Endothelial cell of umbilical vein (primary cell): ENCODE results near the gene PIGQ. TPM values are rescaled to one million over a fixed set of nuclear protein-coding genes. Genes with fewer than 3 reads are reported as not detected.

Source experiments
- BruUV-seq: library from RNA; stranded (reverse); fragments of 400-500 nt; replicated peaks from 2 replicates; lab custom pipeline; 2021; lab: Mats Ljungman, UMichigan
- CTCF ChIA-PET: fragments of 300-600, 350-600 bp; sonication (Branson Sonifier 250); formaldehyde crosslinking; loops from one replicate; lab custom pipeline; 2021; ENCODE audit warnings: antibody characterized with exemption, inconsistent platforms; lab: Charles Lee
- POLR2A ChIA-PET: fragments of 300-600, 350-600 bp; sonication (Branson Sonifier 250); formaldehyde crosslinking; loops from one replicate; lab custom pipeline; 2021; ENCODE audit warnings: antibody characterized with exemption, inconsistent platforms; lab: Charles Lee
- DNase-seq: peaks from one replicate; pipeline ENCODE4 v3.0.0-alpha.2; 2011; ENCODE audit warnings: low read depth, low spot score
- FAIRE-seq: peaks from 2 replicates; lab custom pipeline; 2011; peaks lifted over from hg19 to GRCh38; lab: Jason Lieb, UNC
- H2AFZ ChIP-seq: 2 replicates; pipeline ENCODE4 v1.6.0; 2012; ENCODE audit warnings: low read depth, low read length, control low read depth, inconsistent platforms
- H3K27ac ChIP-seq: 2 replicates; pipeline ENCODE4 v1.5.1; 2011; ENCODE audit warnings: low read depth, mild to moderate bottlenecking, control low read depth, low read length, moderate library complexity; ENCODE audit not compliant: insufficient read depth
- H3K27me3 ChIP-seq, 2 experiments: 2 replicates each; pipeline versions ENCODE4 v1.6.0 to v1.6.1; 2011; ENCODE audit warnings: low read length in 2 of 2, mixed read lengths in 1 of 2; ENCODE audit not compliant: control insufficient read depth in 2 of 2, insufficient read depth in 2 of 2
- H3K36me3 ChIP-seq, 2 experiments: 2 replicates in 1 of 2; 3 replicates in 1 of 2; pipeline ENCODE4 v1.5.1; 2011; ENCODE audit warnings: low read length in 2 of 2, mild to moderate bottlenecking in 1 of 2, moderate library complexity in 1 of 2; ENCODE audit not compliant: control insufficient read depth in 2 of 2, insufficient read depth in 2 of 2; ENCODE audit errors: extremely low read depth in 1 of 2
- H3K4me1 ChIP-seq: 3 replicates; pipeline ENCODE4 v1.5.1; 2011; ENCODE audit warnings: mild to moderate bottlenecking, low read length; ENCODE audit not compliant: control insufficient read depth, insufficient read depth; ENCODE audit errors: extremely low read depth
- H3K4me2 ChIP-seq: 2 replicates; pipeline ENCODE4 v1.6.1; 2011; ENCODE audit warnings: low read length, control low read depth, mixed read lengths; ENCODE audit not compliant: insufficient read depth
- H3K4me3 ChIP-seq, 3 experiments: fragments of 200-600 bp in 1 of 3; sonication (generic), shearing (Covaris generic) in 1 of 3; replicated peaks in 1 of 3; 2 replicates each; pipeline ENCODE4 v1.5.1; 2011 to 2016; ENCODE audit warnings: control low read depth in 3 of 3, low read length in 3 of 3, mild to moderate bottlenecking in 2 of 3, inconsistent platforms in 1 of 3, low read depth in 1 of 3, moderate library complexity in 1 of 3; ENCODE audit not compliant: insufficient read depth in 1 of 3
- H3K79me2 ChIP-seq: 2 replicates; pipeline ENCODE4 v1.6.0; 2012; ENCODE audit warnings: low read length, inconsistent platforms; ENCODE audit not compliant: control insufficient read depth, insufficient read depth
- H3K9ac ChIP-seq: replicated peaks from 2 replicates; pipeline ENCODE3; 2011; ENCODE audit warnings: low read length, control low read depth; ENCODE audit not compliant: insufficient read depth; ENCODE audit errors: extremely low read depth
- H3K9me1 ChIP-seq: replicated peaks from 3 replicates; pipeline ENCODE4 v1.6.0; 2011; ENCODE audit warnings: mild to moderate bottlenecking, low read length; ENCODE audit not compliant: control insufficient read depth, insufficient read depth; ENCODE audit errors: extremely low read depth
- H3K9me3 ChIP-seq: replicated peaks from 2 replicates; pipeline ENCODE4 v1.5.1; 2012; ENCODE audit warnings: low read length, inconsistent platforms; ENCODE audit not compliant: control insufficient read depth, insufficient read depth
- H4K20me1 ChIP-seq: replicated peaks from 2 replicates; pipeline ENCODE3; 2011; ENCODE audit warnings: mild to moderate bottlenecking, low read length; ENCODE audit not compliant: control insufficient read depth, insufficient read depth; ENCODE audit errors: extremely low read depth
- CTCF ChIP-seq, 2 donors: IDR thresholded peaks; 1 replicate in 1 of 2; 2 replicates in 1 of 2; pipeline ENCODE4 v1.5.1; 2011; ENCODE audit warnings: low read length in 2 of 2, mild to moderate bottlenecking in 2 of 2, moderate library complexity in 2 of 2, control low read depth in 1 of 2, inconsistent platforms in 1 of 2, low read depth in 1 of 2; ENCODE audit not compliant: insufficient read depth in 1 of 2; ENCODE audit errors: extremely low read depth in 1 of 2
- EZH2 ChIP-seq: IDR thresholded peaks from 2 replicates; pipeline ENCODE4 v1.6.1; 2012; ENCODE audit warnings: borderline replicate concordance, low read depth, mild to moderate bottlenecking, moderate library complexity, low read length, inconsistent platforms; ENCODE audit not compliant: severe bottlenecking
- FOS ChIP-seq: IDR thresholded peaks from 2 replicates; pipeline ENCODE4 v1.6.1; 2011; ENCODE audit warnings: mild to moderate bottlenecking, low read length, moderate library complexity, borderline replicate concordance; ENCODE audit not compliant: insufficient read depth
- GATA2 ChIP-seq: IDR thresholded peaks from 2 replicates; pipeline ENCODE4 v1.7.0; 2011; ENCODE audit warnings: low read depth, mild to moderate bottlenecking, moderate library complexity, mixed read lengths, low read length; ENCODE audit not compliant: insufficient read length, insufficient read depth
- JUN ChIP-seq: IDR thresholded peaks from 2 replicates; pipeline ENCODE4 v1.6.1; 2011; ENCODE audit warnings: borderline replicate concordance, low read depth; ENCODE audit not compliant: insufficient read length, insufficient read depth
- MAX ChIP-seq: IDR thresholded peaks from 2 replicates; pipeline ENCODE4 v1.6.1; 2011; ENCODE audit not compliant: insufficient read depth, insufficient read length
- MYC ChIP-seq: IDR thresholded peaks from one replicate; pipeline ENCODE4 v1.6.1; 2011; ENCODE audit warnings: mild to moderate bottlenecking, low read depth, low read length
- POLR2A ChIP-seq: IDR thresholded peaks from 2 replicates; pipeline ENCODE4 v1.6.1; 2012; ENCODE audit warnings: low read depth, mild to moderate bottlenecking, control low read depth, low read length
- POLR2AphosphoS5 ChIP-seq: IDR thresholded peaks from 2 replicates; pipeline ENCODE4 v1.6.1; 2012; ENCODE audit warnings: low read depth, mild to moderate bottlenecking, control low read depth, low read length, moderate library complexity; ENCODE audit not compliant: insufficient read depth
- dilution Hi-C: fragments of 300-500 bp; cut with MboI; formaldehyde crosslinking; loops from one replicate; pipeline ENCODE4 v1.15.0; 2019; ENCODE audit warnings: low sequenced_read_pairs; ENCODE audit not compliant: extremely low pct_ligation_motif_present
- intact Hi-C: fragments of 100-400 bp; cut with micrococcal nuclease; formaldehyde crosslinking; loops from one replicate; pipeline ENCODE4 v1.10.0; 2022
- polyA plus RNA-seq, 4 experiments: library from polyadenylated mRNA; depleted of rRNA in 3 of 4; stranded (reverse) in 3 of 4; unstranded in 1 of 4; fragments of >200 nt; gene quantifications; 2 replicates each; pipeline versions ENCODE4 v1.2.1 to v1.2.3, GENCODE V29; 2011 to 2012; ENCODE audit warnings: missing spikeins in 1 of 4
- total RNA-seq: library from RNA; stranded (reverse); gene quantifications from 2 replicates; pipeline ENCODE4 v1.2.3, GENCODE V29; 2021

The PIGQ gene
- total and polyA plus RNA-seq, 2 donors (not counting 3 experiments of a cell fraction or from before 2014, with no cell fraction given), result 66.9 to 67.7 TPM

- ChIA-PET CTCF (no interaction called here), POLR2A (no interaction called here)
- TF ChIP-seq POLR2AphosphoS5 (peak; percentile 11), GATA2 (no peak)
- no peaks in the 10 kb centered on the region for H3K27me3 ChIP-seq
- no peak overlapping the region for H2AFZ ChIP-seq
- H3K4me3 ChIP-seq, result no peak overlapping the region
- no peak overlapping the region for H3K4me2 ChIP-seq
- H4K20me1 ChIP-seq, result no peaks in the 10 kb centered on the region
- peaks cover 12% of the 10 kb centered on the region for H3K79me2 ChIP-seq
- no peak overlapping the region for H3K27ac ChIP-seq
- H3K9ac ChIP-seq, result no peak overlapping the region
- H3K9me1 ChIP-seq, result no peaks in the 10 kb centered on the region
- intact Hi-C loops (no loop called here), dilution Hi-C loops (no loop called here)
- FAIRE-seq, result no peak
- no peaks in the 10 kb centered on the region for H3K9me3 ChIP-seq
- H3K36me3 ChIP-seq, result peaks cover 0 to 15% of the 10 kb centered on the region in 2 experiments
- no TSS peak for BruUV-seq
- DNase-seq, result no peak
- peaks cover 18% of the 10 kb centered on the region for H3K4me1 ChIP-seq
Measured at GRCh38 chr16:522320-523096, 47.3 kb upstream of the PIGQ start.

GRCh38 chr16:523097-523741 lies 46.5 kb upstream of the PIGQ start:
- no peaks in the 10 kb centered on the region for H3K9me3 ChIP-seq
- dilution Hi-C loops (no loop called here), intact Hi-C loops (no loop called here)
- BruUV-seq, result no TSS peak
- ChIA-PET POLR2A (no interaction called here), CTCF (no interaction called here)
- peaks cover 0 to 15% of the 10 kb centered on the region in 2 experiments for H3K36me3 ChIP-seq
- no peak for TF ChIP-seq GATA2
- TF ChIP-seq POLR2AphosphoS5, result no peak
- no peak for TF ChIP-seq POLR2A
- no peak for TF ChIP-seq CTCF (IDR thresholded peaks at IDR 0.05; ENCODE audit: extremely low read depth in 1 of 2, insufficient read depth in 1 of 2, low read depth in 1 of 2, low read length in 2 of 2)
- TF ChIP-seq MYC, result no peak
- no peak for TF ChIP-seq FOS
- no peak for TF ChIP-seq MAX
- no peak for TF ChIP-seq JUN
- TF ChIP-seq EZH2, result no peak
- H3K27ac ChIP-seq, result no peak overlapping the region
- no peak overlapping the region for H3K4me2 ChIP-seq
- H3K9ac ChIP-seq, result no peak overlapping the region
- H3K27me3 ChIP-seq, result no peaks in the 10 kb centered on the region
- H3K79me2 ChIP-seq, result peaks cover 14% of the 10 kb centered on the region
- H4K20me1 ChIP-seq, result no peaks in the 10 kb centered on the region
- DNase-seq, result no peak
- H3K9me1 ChIP-seq, result no peaks in the 10 kb centered on the region
- H2AFZ ChIP-seq, result no peak overlapping the region
- no peak for FAIRE-seq
- no peak overlapping the region for H3K4me3 ChIP-seq
- peaks cover 18% of the 10 kb centered on the region for H3K4me1 ChIP-seq
